Mesenchymal stem cell (in vitro differentiated cells and primary cell): Measurements from ENCODE around the gene MYO1E.

Experiments
- DNase-seq: peaks from one replicate; pipeline ENCODE4 v3.0.0-alpha.2; 2013
- H2AFZ ChIP-seq: one replicate; pipeline ENCODE4 v1.6.1; 2013; ENCODE audit warnings: low read depth, mild to moderate bottlenecking, control low read depth, inconsistent platforms, low read length, moderate library complexity
- H2AK5ac ChIP-seq: 2 replicates; pipeline ENCODE4 v1.6.1; 2013; ENCODE audit warnings: low read length, moderate library complexity, mild to moderate bottlenecking, inconsistent platforms; ENCODE audit not compliant: severe bottlenecking
- H2BK120ac ChIP-seq: one replicate; pipeline ENCODE4 v1.6.1; 2013; ENCODE audit warnings: low read depth, mild to moderate bottlenecking, inconsistent platforms, low read length, moderate library complexity
- H2BK12ac ChIP-seq, 2 experiments: one replicate each; pipeline ENCODE4 v1.6.1; 2013; ENCODE audit warnings: inconsistent platforms in 2 of 2, low read length in 2 of 2, mild to moderate bottlenecking in 2 of 2, moderate library complexity in 2 of 2, control low read depth in 1 of 2
- H2BK15ac ChIP-seq: one replicate; pipeline ENCODE4 v1.6.1; 2013; ENCODE audit warnings: mild to moderate bottlenecking, low read depth, inconsistent platforms; ENCODE audit not compliant: poor library complexity, severe bottlenecking
- H2BK5ac ChIP-seq: 2 replicates; pipeline ENCODE4 v1.6.1; 2013; ENCODE audit warnings: low read depth, mild to moderate bottlenecking, low read length, control low read depth, inconsistent platforms; ENCODE audit not compliant: poor library complexity, severe bottlenecking
- H3K14ac ChIP-seq, 2 experiments: one replicate each; pipeline ENCODE4 v1.6.1; 2013; ENCODE audit warnings: inconsistent platforms in 2 of 2, low read length in 2 of 2, control low read depth in 1 of 2, mild to moderate bottlenecking in 1 of 2, moderate library complexity in 1 of 2
- H3K18ac ChIP-seq, 2 experiments: one replicate each; pipeline ENCODE4 v1.6.1; 2013; ENCODE audit warnings: inconsistent platforms in 2 of 2, low read length in 2 of 2, control low read depth in 1 of 2, low read depth in 1 of 2, mild to moderate bottlenecking in 1 of 2
- H3K23ac ChIP-seq, 2 experiments: one replicate each; pipeline ENCODE4 v1.6.1; 2013; ENCODE audit warnings: inconsistent platforms in 2 of 2, low read length in 2 of 2, mild to moderate bottlenecking in 2 of 2, moderate library complexity in 2 of 2, control low read depth in 1 of 2
- H3K27ac ChIP-seq: 2 replicates; pipeline ENCODE4 v1.5.1; 2013; ENCODE audit warnings: mild to moderate bottlenecking, moderate library complexity, low read length, control low read depth, inconsistent platforms; ENCODE audit not compliant: poor library complexity, severe bottlenecking
- H3K27me3 ChIP-seq, 2 experiments: 2 replicates each; pipeline versions ENCODE4 v1.6.1 to v1.7.0; 2013; ENCODE audit warnings: low read length in 2 of 2, mild to moderate bottlenecking in 2 of 2, moderate library complexity in 2 of 2, control low read depth in 1 of 2, inconsistent platforms in 1 of 2; ENCODE audit not compliant: control insufficient read depth in 1 of 2, insufficient read depth in 1 of 2
- H3K36me3 ChIP-seq, 2 experiments: 2 replicates each; pipeline versions ENCODE4 v1.6.1 to v1.7.0; 2013; ENCODE audit warnings: low read length in 2 of 2, control low read depth in 1 of 2, inconsistent platforms in 1 of 2, low read depth in 1 of 2, mild to moderate bottlenecking in 1 of 2; ENCODE audit not compliant: insufficient read depth in 2 of 2, control insufficient read depth in 1 of 2
- H3K4ac ChIP-seq, 2 experiments: one replicate each; pipeline ENCODE4 v1.6.1; 2013; ENCODE audit warnings: inconsistent platforms in 2 of 2, low read length in 2 of 2, mild to moderate bottlenecking in 2 of 2, moderate library complexity in 2 of 2, control low read depth in 1 of 2, low read depth in 1 of 2
- H3K4me1 ChIP-seq: 2 replicates; pipeline ENCODE4 v1.6.1; 2013; ENCODE audit warnings: low read depth, low read length, control low read depth; ENCODE audit not compliant: control insufficient read depth, insufficient read depth
- H3K4me2 ChIP-seq: 2 replicates; pipeline ENCODE4 v1.6.1; 2013; ENCODE audit warnings: low read length, mild to moderate bottlenecking, inconsistent platforms; ENCODE audit not compliant: poor library complexity, severe bottlenecking
- H3K4me3 ChIP-seq, 2 experiments: 2 replicates each; pipeline versions ENCODE4 v1.5.1 to v1.7.0; 2013; ENCODE audit warnings: low read length in 2 of 2, mild to moderate bottlenecking in 2 of 2, control low read depth in 1 of 2, low read depth in 1 of 2; ENCODE audit not compliant: insufficient read depth in 1 of 2
- H3K79me1 ChIP-seq: replicated peaks from 2 replicates; pipeline ENCODE4 v1.6.1; 2013; ENCODE audit warnings: mild to moderate bottlenecking, control low read depth, low read length, inconsistent platforms; ENCODE audit not compliant: poor library complexity, severe bottlenecking
- H3K9ac ChIP-seq: 2 replicates; pipeline ENCODE4 v1.7.0; 2013; ENCODE audit warnings: mild to moderate bottlenecking, low read length, moderate library complexity
- H3K9me3 ChIP-seq: 2 replicates; pipeline ENCODE4 v1.7.0; 2013; ENCODE audit warnings: mild to moderate bottlenecking, low read length; ENCODE audit not compliant: control insufficient read depth
- H4K8ac ChIP-seq: one replicate; pipeline ENCODE4 v1.6.1; 2013; ENCODE audit warnings: inconsistent platforms, mild to moderate bottlenecking, low read length, moderate library complexity
- H4K91ac ChIP-seq: one replicate; pipeline ENCODE4 v1.6.1; 2013; ENCODE audit warnings: mild to moderate bottlenecking, low read length, inconsistent platforms
- WGBS: methylation state at CpG from one replicate; pipeline ENCODE4 v1.1.7; 2013; ENCODE audit warnings: mixed read lengths; 5-methylcytosine and 5-hydroxymethylcytosine counted together

MYO1E gene

DNA sequence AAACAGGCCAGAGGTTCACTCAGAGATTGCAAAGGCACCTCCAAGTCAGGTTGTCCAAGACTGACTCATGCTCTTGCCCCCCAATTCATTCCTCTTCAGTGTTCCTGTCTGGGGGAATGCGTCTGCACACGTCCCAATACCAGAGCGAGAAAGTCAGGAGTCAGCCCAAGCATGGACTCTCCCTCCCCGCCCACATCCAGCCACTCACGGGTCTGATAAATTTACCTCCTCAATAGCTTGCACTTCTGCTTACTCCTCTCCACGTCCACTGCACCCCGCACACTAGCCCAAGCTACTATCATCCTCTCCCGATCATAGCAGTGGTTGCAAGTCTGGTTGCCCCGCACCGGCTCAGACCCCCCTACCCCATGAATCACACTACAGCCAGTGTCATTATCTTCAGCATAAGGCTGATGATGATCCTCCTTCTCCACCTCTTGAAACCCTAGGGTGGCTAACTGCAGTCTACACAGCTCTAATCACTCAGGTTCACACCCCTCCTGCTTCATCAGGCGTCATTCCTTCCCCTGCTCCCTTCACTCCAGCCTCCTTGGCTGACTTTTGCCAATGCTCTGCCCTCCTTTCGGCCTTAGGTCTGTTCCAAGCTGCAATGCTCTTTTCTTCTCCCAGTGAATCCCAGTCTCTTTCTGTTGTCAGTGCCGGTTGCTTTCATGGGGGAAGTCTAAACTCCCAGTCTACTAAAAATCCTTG is 27.6 kb upstream of the MYO1E start:
- no peak overlapping the region for H3K4me3 ChIP-seq
- no peaks in the 10 kb centered on the region for H3K36me3 ChIP-seq
- 87% methylated on average over 13 of the region's 13 CpGs for WGBS
- peak overlapping the region in 1 of 2 experiments; percentile 70 for H3K14ac ChIP-seq
- no peak overlapping the region for H4K91ac ChIP-seq
- no peak overlapping the region for H3K9ac ChIP-seq
- H2BK15ac ChIP-seq, result no peak overlapping the region
- H4K8ac ChIP-seq, result no peak overlapping the region
- no peak overlapping the region for H3K18ac ChIP-seq
- H3K4me2 ChIP-seq, result no peak overlapping the region
- no peak overlapping the region for H3K4ac ChIP-seq
- H2BK5ac ChIP-seq, result no peak overlapping the region
- no peak overlapping the region for H2BK12ac ChIP-seq
- no peaks in the 10 kb centered on the region for H3K9me3 ChIP-seq
- no peak overlapping the region for H3K27ac ChIP-seq
- H3K79me1 ChIP-seq, result no peaks in the 10 kb centered on the region
- H3K23ac ChIP-seq, result no peak overlapping the region
- no peak overlapping the region for H2AFZ ChIP-seq
- no peak for DNase-seq
- H3K27me3 ChIP-seq, result peaks cover 0 to 5% of the 10 kb centered on the region in 2 experiments
- H2BK120ac ChIP-seq, result no peak overlapping the region
- no peak overlapping the region for H2AK5ac ChIP-seq
- peaks cover 2% of the 10 kb centered on the region for H3K4me1 ChIP-seq

DNA sequence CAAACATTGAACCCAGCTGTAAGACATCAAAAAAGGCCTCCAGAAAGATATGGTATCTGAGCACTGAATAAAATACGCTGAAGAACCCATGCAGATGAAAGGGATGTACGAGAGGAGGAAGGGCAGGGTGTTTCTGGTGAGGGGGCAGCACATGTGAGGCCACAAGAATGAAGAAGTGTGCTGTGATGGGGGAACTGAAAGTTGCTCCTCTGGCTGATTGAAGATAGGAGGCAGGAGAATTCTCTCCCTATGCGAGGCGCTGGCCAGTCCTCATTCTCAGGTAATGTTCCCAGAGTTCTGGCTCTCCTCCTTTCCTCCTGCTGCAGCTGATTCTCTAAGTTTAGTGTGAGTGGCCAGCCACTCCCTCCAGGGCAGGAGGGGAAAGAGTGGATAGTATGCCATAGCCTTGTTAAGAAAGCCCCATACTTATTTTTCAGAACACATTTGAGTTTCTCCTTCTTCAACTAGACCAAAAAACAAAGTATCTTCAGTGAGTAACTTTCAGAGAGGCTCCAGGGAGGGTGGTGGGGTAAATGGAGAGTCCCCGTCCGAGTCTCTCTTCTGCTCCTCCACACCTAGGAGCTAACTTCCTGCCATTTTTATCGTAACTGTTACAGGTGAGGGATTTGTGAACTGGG is 26.9 kb upstream of the MYO1E start:
- Histone ChIP-seq H3K4me3 (no peak overlapping the region), H3K27me3 (peaks cover 0 to 5% of the 10 kb centered on the region in 2 experiments), H2AK5ac (no peak overlapping the region), H4K8ac (no peak overlapping the region), H3K18ac (no peak overlapping the region), H3K36me3 (no peaks in the 10 kb centered on the region), H3K23ac (no peak overlapping the region), H4K91ac (no peak overlapping the region), H3K14ac (no peak overlapping the region), H2BK15ac (no peak overlapping the region), H3K4me1 (peaks cover 2% of the 10 kb centered on the region), H3K79me1 (no peaks in the 10 kb centered on the region), H3K4me2 (no peak overlapping the region), H2AFZ (no peak overlapping the region), H2BK12ac (no peak overlapping the region), H3K27ac (no peak overlapping the region), H3K9ac (no peak overlapping the region), H3K9me3 (no peaks in the 10 kb centered on the region), H3K4ac (no peak overlapping the region), H2BK120ac (no peak overlapping the region), H2BK5ac (no peak overlapping the region)
- no peak for DNase-seq
- 91% methylated on average over 6 of the region's 7 CpGs for WGBS

GRCh38 chr15:59398220-59398619 is 25.5 kb upstream of the MYO1E start:
- Histone ChIP-seq H2BK120ac (no peak overlapping the region), H2BK5ac (no peak overlapping the region), H3K9ac (no peak overlapping the region), H3K27me3 (peaks cover 0 to 5% of the 10 kb centered on the region in 2 experiments), H2BK12ac (no peak overlapping the region), H3K4ac (no peak overlapping the region), H3K18ac (no peak overlapping the region), H3K4me1 (peaks cover 2% of the 10 kb centered on the region), H4K8ac (no peak overlapping the region), H3K23ac (no peak overlapping the region), H2AK5ac (no peak overlapping the region), H2AFZ (no peak overlapping the region), H3K36me3 (no peaks in the 10 kb centered on the region), H3K79me1 (no peaks in the 10 kb centered on the region), H3K4me3 (no peak overlapping the region), H3K27ac (no peak overlapping the region), H3K4me2 (no peak overlapping the region), H3K9me3 (no peaks in the 10 kb centered on the region), H3K14ac (peak overlapping the region in 1 of 2 experiments; percentile 29), H4K91ac (no peak overlapping the region), H2BK15ac (no peak overlapping the region)
- 67% methylated on average over 1 of the region's 1 CpG for WGBS
- no peak for DNase-seq

DNA sequence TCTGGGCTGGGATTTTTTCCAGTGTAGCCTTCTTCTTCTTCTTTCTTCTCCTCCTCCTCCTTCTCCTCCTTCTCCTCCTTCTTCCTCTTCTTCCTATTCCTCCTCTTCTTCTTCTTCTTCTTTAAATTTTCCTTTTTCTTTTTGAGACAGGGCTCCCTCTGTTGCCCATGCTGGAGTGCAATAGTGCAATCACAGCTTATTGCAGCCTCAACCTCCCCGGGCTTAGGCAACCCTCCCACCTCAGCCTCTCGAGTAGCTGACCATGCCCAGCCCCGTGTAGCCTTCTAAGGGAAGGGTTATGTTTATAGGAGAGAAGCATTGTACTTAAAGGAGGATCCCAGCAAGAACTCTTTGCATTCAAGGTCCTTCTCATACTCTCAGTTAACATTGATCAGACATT is 24.0 kb upstream of the MYO1E start:
- Histone ChIP-seq H3K4ac (no peak overlapping the region), H4K91ac (no peak overlapping the region), H3K79me1 (no peaks in the 10 kb centered on the region), H3K4me2 (no peak overlapping the region), H3K36me3 (no peaks in the 10 kb centered on the region), H4K8ac (no peak overlapping the region), H2BK5ac (no peak overlapping the region), H2BK120ac (no peak overlapping the region), H3K27ac (no peak overlapping the region), H3K18ac (no peak overlapping the region), H3K9me3 (no peaks in the 10 kb centered on the region), H3K4me1 (peaks cover 1% of the 10 kb centered on the region), H3K27me3 (peaks cover 0 to 5% of the 10 kb centered on the region in 2 experiments), H3K14ac (no peak overlapping the region), H2BK15ac (no peak overlapping the region), H3K4me3 (no peak overlapping the region), H3K23ac (no peak overlapping the region), H2AFZ (no peak overlapping the region), H2BK12ac (no peak overlapping the region), H2AK5ac (no peak overlapping the region), H3K9ac (no peak overlapping the region)
- DNase-seq, result no peak
- WGBS, result 82% methylated on average over 2 of the region's 3 CpGs
